Kidney (tissue), 14 donors: ENCODE data around the gene UNC119. TPM values are rescaled to one million over a fixed set of nuclear protein-coding genes. Genes with fewer than 3 reads are reported as not detected.
A peak's percentile ranks its signal among the peaks of the same experiment; 100 is the strongest.

Experiments used
- DNase-seq, 5 donors: peaks; one replicate each; pipeline ENCODE4 v3.0.0-alpha.2; 2013 to 2020
- FAIRE-seq: peaks from 2 replicates; lab custom pipeline; 2012; peaks lifted over from hg19 to GRCh38; lab: Jason Lieb, UNC
- H3K27ac ChIP-seq, 2 donors: one replicate each; pipeline ENCODE4 v1.7.0; 2013; ENCODE audit warnings: low read depth in 2 of 2, low read length in 2 of 2, inconsistent platforms in 1 of 2
- H3K27me3 ChIP-seq: one replicate; pipeline ENCODE4 v1.7.1; 2013; ENCODE audit warnings: low read length, inconsistent platforms; ENCODE audit not compliant: control insufficient read depth, insufficient read depth
- H3K36me3 ChIP-seq, 3 donors: one replicate each; pipeline versions ENCODE4 v1.7.0 to v1.7.1; 2013; ENCODE audit warnings: low read length in 3 of 3, control low read depth in 1 of 3, inconsistent platforms in 1 of 3; ENCODE audit not compliant: insufficient read depth in 3 of 3, control insufficient read depth in 2 of 3
- H3K4me1 ChIP-seq, 3 donors: one replicate each; pipeline versions ENCODE4 v1.7.0 to v1.7.1; 2013; ENCODE audit warnings: low read length in 3 of 3, inconsistent platforms in 1 of 3, low read depth in 1 of 3; ENCODE audit not compliant: control insufficient read depth in 2 of 3, insufficient read depth in 2 of 3
- H3K4me3 ChIP-seq, 3 donors: one replicate each; pipeline versions ENCODE4 v1.7.0 to v1.8.1; 2013; ENCODE audit warnings: low read length in 3 of 3, control low read depth in 1 of 3, inconsistent platforms in 1 of 3
- H3K9ac ChIP-seq, 3 donors: one replicate each; pipeline versions ENCODE4 v1.7.0 to v1.7.1; 2013; ENCODE audit warnings: low read length in 3 of 3, control low read depth in 1 of 3, inconsistent platforms in 1 of 3
- H3K9me3 ChIP-seq, 3 donors: one replicate each; pipeline versions ENCODE4 v1.7.0 to v1.7.1; 2013; ENCODE audit warnings: low read length in 3 of 3, control low read depth in 1 of 3, inconsistent platforms in 1 of 3; ENCODE audit not compliant: control insufficient read depth in 2 of 3, insufficient read depth in 1 of 3
- intact Hi-C: fragments of 100-400 bp; cut with DNase I; formaldehyde crosslinking; loops from one replicate; pipeline ENCODE4 v1.11.1; 2022
- polyA plus RNA-seq: library from polyadenylated mRNA; stranded (reverse); fragments of 350-450 nt; fragmentation: Illumina TruSeq; extraction: RNeasy Lipid Tissue Mini Kit (QIAGEN cat#74804); gene quantifications from one replicate; pipeline ENCODE4 v1.2.3, GENCODE V29; 2014; ENCODE audit warnings: low read depth, low replicate concordance; ENCODE audit not compliant: insufficient read depth
- total RNA-seq: library from RNA; stranded (reverse); fragmentation: NEBNext Ultra II Directional; extraction: Animal tissue kit (Norgen Biotek cat#: 25700); gene quantifications from one replicate; pipeline ENCODE4 v1.2.1, GENCODE V29; 2021
- TF ChIP-seq, protein P1 (sequence below): IDR thresholded peaks from 3 replicates; pipeline ENCODE4 v1.5.1; 2012; ENCODE audit warnings: mild to moderate bottlenecking, moderate library complexity, borderline replicate concordance; ENCODE audit not compliant: insufficient read depth; ENCODE audit errors: extremely low read depth
- donor health status: control.
- donor health status: control.
- donor health status: control.
- donor health status: control.
- donor health status: control.
- donor health status: DM: yes; HTN: yes; CAD: no.
- donor health status: Normal renal cell carcinoma (clear cell type).

Gene UNC119
- total and polyA plus RNA-seq, 2 donors from 2014 or later, result 19.0 to 60.7 TPM

DNA sequence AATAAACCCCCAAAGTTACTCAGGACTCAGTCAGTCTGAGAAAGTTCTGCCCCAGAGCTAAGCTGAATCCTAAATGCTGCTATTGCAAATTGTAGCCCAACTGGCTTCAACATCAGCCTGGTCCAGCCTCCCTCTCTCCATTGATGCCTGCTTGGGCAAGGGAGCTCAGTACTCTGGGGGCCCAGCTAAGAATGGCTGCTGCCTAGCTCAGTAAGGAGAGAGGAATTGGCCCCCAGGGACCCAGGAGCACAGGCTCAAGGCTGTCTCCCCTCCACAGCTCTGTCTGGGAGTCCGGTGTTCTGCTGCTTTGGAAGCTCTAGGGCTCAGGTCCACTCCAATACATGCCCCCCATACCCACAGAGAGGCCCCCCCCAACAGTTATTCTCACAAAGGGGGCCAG is 1.6 kb downstream of the UNC119 start:
- no peak for FAIRE-seq
- Histone ChIP-seq H3K27ac (no peak overlapping the region), H3K27me3 (no peaks in the 10 kb centered on the region), H3K9me3 (no peaks in the 10 kb centered on the region), H3K4me3 (no peak overlapping the region), H3K9ac (no peak overlapping the region), H3K36me3 (peaks cover 4 to 24% (median 19%) of the 10 kb centered on the region in 3 donors), H3K4me1 (peaks cover 2 to 12% (median 8%) of the 10 kb centered on the region in 3 donors)
- TF ChIP-seq, protein P1, sequence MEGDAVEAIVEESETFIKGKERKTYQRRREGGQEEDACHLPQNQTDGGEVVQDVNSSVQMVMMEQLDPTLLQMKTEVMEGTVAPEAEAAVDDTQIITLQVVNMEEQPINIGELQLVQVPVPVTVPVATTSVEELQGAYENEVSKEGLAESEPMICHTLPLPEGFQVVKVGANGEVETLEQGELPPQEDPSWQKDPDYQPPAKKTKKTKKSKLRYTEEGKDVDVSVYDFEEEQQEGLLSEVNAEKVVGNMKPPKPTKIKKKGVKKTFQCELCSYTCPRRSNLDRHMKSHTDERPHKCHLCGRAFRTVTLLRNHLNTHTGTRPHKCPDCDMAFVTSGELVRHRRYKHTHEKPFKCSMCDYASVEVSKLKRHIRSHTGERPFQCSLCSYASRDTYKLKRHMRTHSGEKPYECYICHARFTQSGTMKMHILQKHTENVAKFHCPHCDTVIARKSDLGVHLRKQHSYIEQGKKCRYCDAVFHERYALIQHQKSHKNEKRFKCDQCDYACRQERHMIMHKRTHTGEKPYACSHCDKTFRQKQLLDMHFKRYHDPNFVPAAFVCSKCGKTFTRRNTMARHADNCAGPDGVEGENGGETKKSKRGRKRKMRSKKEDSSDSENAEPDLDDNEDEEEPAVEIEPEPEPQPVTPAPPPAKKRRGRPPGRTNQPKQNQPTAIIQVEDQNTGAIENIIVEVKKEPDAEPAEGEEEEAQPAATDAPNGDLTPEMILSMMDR, result no peak
- DNase-seq, result peak in 1 of 5 donors; percentile 58
- intact Hi-C loops, result no loop called here

DNA sequence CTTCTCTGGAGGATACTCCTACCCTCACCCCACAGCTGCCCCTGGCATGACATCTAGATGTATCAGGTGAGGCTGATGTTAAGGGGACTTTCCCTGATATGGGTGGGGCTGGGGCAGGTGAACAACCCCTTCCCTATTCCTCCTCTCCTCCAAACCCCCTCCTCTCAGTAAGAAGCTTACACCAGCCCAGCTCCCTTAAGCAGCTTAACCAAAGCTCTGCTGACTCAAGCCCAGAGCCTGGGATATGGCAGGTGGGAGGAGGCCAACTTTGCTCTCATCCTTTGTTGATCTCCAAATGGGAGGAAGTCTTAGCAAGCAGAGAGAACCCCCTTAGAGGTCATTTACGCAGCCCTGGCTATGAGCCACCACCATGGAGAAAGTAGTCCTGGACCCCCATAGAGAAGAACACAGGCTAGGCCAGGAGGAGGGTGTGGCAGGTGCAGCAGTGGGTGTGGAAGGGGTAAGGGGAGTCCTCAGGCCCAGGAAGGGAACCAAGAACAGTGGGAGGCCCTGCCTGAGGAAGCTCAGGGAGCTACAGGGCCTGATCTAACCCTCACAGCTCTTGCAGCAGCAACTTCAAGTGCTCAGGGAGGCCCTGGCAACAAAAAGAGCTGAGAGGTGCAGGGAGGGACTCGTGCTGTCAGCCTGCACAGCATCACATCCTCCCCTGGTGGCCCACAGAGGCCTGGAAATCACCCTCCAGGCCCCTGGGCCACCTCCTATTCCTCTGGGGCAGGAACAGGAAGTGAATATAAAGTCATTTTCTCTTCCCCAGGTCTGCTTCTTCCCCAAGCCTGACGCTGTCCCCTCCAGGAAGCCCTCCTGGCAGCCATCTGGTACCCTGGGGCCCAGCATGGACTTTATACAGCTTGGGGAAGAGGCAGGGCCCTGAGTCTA is 2.9 kb downstream of the UNC119 start:
- no peak for FAIRE-seq

DNA sequence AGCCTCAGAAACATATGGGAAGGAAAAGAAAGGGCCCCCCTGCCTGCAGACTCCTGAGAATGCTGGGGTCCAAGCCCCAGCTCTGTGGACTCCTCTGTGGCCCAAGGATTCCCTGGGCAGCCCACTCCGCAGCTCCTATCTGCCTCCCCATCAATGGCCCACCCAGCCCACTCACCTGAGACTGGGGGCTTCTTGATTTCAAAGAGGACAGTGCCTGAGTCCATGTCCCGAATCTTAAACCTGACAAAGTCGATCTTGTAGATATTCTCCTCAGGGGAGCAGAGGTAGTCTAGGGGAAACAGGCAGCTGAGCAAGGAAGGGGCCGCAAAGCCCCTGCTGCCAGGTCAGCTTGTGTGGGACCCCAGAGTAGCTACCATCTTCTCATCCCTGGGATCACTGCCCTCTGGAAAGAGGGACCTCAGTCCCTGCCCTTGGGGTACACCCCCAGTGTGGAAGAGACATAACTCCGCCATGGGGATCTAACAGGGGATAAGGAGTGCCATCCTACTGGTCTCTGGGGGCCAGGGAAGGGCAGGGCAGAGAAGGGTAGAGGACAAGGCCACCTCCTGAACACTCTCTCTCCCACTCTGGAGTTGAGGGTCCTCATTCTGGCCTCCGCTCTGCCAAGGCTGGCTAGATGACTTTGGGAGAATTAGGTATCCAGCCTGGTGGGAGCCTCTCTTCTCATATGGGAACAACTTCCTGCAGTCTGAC is 3.9 kb downstream of the UNC119 start:
- Histone ChIP-seq H3K4me1 (peaks cover 2 to 12% (median 8%) of the 10 kb centered on the region in 3 donors), H3K9ac (no peak overlapping the region), H3K36me3 (peaks cover 0 to 6% (median under 1%) of the 10 kb centered on the region in 3 donors), H3K27me3 (no peaks in the 10 kb centered on the region), H3K9me3 (no peaks in the 10 kb centered on the region), H3K27ac (no peak overlapping the region), H3K4me3 (no peak overlapping the region)
- no peak for FAIRE-seq
- no peak for DNase-seq
- intact Hi-C loops, result no loop called here
- TF ChIP-seq, protein P1, result no peak

More for the DNA sequence above, 2.9 kb downstream of the UNC119 start:
- Histone ChIP-seq H3K36me3 (peaks cover 4 to 13% (median 10%) of the 10 kb centered on the region in 3 donors), H3K27ac (no peak overlapping the region), H3K4me3 (no peak overlapping the region), H3K27me3 (no peaks in the 10 kb centered on the region), H3K9me3 (no peaks in the 10 kb centered on the region), H3K4me1 (peaks cover 2 to 12% (median 8%) of the 10 kb centered on the region in 3 donors), H3K9ac (no peak overlapping the region)
- DNase-seq, result peak in 1 of 5 donors; percentile 56
- intact Hi-C loops, result no loop called here
- TF ChIP-seq, protein P1, result no peak
